GM12892 (cell line): ENCODE results near the gene RBMS3.
"Not testable (repeated sequence)": the region's sequence is repeated elsewhere in the genome, so short reads cannot be mapped to it uniquely, and the experiment has no call there.

ENCODE experiments used
- DNase-seq: peaks from one replicate; pipeline ENCODE4 v3.0.0; 2011; ENCODE audit not compliant: insufficient read length
- FAIRE-seq: peaks from 2 replicates; lab custom pipeline; 2011; peaks lifted over from hg19 to GRCh38; lab: Jason Lieb, UNC
- POLR2A ChIP-seq: IDR thresholded peaks from 2 replicates; pipeline ENCODE4 v1.6.1; 2011; ENCODE audit warnings: low read depth, low read length, control low read depth
- POLR2AphosphoS5 ChIP-seq: IDR thresholded peaks from 2 replicates; pipeline ENCODE4 v1.6.1; 2011; ENCODE audit warnings: low read depth, low read length, control low read depth
- TAF1 ChIP-seq: IDR thresholded peaks from 2 replicates; pipeline ENCODE4 v1.6.1; 2011; ENCODE audit warnings: low read depth, mild to moderate bottlenecking, control low read depth, low read length, borderline replicate concordance

RBMS3 gene

DNA sequence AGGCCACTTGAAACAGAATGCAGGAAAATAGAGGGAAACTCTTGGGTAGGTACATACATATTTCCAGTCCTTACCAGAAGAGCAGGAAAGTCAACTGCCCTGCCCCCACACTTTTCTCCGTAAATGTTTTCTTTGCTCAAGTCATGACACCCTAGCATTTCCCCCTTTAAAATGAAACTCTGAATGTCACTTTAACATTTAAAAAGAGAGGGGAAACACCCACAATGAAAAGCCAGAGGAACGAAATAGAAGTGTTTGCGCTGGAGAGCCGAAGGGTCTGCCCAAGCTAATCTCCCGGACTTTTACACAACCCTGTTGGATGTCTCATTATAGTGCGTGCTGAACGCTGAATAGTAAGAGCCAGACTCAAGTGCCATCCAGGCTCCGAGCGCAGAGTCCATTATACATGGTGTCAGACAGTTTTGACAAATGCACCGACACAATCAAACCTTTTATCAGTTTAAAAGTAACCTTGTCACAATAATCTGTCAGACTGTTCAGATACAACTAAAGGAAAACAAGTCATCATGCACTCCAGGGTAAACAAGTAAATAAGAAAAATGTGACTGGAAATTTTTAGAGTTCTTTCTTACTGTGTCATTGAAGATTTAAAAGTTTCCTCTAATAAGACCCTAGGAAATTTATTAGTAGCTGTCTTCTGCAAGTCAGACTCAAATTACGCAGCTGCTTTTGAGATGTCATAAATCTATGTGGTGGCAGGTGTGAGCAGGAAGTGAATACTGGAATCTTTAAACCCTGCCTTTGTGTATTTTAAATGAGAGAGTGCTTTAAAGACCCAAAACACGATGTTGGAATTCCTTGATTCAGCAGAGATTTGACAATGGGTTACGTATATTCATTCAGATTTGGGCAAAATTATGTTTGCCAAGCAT, 159.8 kb downstream of the RBMS3 start:
- no peak for DNase-seq
- no peak for FAIRE-seq

DNA sequence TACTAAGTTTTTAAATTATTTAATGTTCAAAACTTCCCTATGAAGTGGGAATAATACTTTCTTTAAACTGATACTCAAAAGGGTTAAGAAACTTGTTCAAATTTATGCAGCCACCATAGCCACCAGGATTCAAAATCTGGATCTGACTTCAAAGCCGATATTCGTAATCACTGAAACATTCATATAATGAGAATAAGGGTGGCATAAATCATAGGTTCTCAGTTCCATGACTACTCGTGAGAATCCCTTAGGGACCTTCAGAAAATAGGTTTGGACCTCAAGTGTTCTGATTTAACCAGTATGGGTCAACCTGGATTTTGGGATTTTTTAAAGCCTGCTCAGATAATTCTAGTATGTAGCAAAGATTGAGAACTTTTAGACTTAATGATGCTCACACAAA, 160.6 kb downstream of the RBMS3 start:
- no peak for TF ChIP-seq POLR2A
- no peak for TF ChIP-seq POLR2AphosphoS5
- TF ChIP-seq TAF1: no peak
- FAIRE-seq: no peak
- DNase-seq: no peak

More for the DNA sequence above, 159.8 kb downstream of the RBMS3 start:
- TF ChIP-seq TAF1 (no peak), POLR2AphosphoS5 (no peak), POLR2A (no peak)

DNA sequence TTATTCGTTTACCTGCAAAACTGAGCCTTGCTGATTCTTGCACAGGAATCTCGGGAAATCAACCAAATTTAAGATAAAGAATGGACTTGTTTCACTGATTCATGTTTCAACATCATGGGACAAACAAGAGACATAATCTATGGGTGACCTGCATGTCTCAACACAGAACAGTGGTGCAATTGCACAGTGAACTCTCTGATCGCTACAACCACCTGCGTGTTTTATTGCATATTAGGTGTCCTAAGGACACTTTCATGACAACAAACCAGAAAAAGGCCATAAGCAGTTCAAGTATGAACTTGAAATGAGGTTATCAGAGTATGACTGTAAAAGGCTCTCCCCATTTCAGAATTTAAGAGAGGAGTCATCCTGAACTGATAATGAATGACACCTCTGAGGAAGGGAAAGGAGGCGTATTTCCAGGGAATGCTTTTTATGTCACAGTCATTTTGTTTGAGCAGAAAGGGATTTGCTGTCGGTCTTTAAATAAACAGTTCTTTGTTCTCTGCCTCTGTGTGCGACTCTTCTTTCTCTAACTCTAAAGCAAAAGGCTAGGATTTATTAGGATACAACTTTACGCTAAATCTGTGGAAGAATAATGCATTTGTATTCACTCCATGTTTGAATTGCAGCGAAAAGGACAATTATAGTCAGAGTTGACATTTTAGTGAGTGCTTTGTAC, 167.2 kb downstream of the RBMS3 start:
- FAIRE-seq (no peak), DNase-seq (no peak)
- TF ChIP-seq POLR2AphosphoS5: no peak
- TF ChIP-seq POLR2A: no peak
- TF ChIP-seq TAF1: no peak

DNA sequence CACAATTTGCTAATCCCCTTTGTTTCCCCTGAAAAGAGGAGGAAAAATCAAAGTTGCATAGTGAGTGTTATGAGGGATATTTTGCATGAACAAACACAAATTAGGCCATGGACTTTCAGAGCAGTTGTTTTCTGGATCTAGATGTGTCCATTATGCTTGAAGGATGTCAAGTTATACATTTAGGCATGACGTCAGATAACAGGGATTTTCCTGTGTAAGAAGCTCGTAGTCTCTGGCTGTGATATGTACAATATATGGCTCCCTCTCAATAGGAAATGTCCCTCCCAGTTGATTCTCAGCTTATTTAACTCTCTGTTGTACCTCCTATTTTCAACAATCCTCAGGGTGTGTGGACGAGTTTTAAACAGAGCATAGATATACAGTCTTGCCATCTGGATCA, 171.0 kb downstream of the RBMS3 start:
- TF ChIP-seq POLR2A: no peak
- TF ChIP-seq TAF1: no peak
- no peak for TF ChIP-seq POLR2AphosphoS5
- DNase-seq: no peak
- FAIRE-seq: no peak

DNA sequence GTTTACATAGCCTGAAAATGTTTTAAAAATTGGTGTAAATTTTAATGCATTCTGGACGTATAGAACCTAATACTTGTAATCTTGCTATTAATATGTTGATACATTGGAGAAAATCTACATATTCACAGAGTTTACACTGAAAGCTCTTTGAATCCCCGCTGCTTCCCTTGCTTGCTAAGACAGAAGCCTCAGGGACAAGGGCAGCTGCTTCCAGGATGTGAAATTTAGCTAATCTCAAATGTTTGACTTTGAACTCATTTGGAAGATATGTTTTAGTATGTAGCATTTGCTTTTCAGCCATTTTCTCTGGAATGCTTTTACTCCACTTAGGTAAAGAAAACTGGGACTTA, 172.0 kb downstream of the RBMS3 start:
- DNase-seq (no peak), FAIRE-seq (no peak)
- TF ChIP-seq POLR2AphosphoS5 (no peak), POLR2A (no peak), TAF1 (no peak)

DNA sequence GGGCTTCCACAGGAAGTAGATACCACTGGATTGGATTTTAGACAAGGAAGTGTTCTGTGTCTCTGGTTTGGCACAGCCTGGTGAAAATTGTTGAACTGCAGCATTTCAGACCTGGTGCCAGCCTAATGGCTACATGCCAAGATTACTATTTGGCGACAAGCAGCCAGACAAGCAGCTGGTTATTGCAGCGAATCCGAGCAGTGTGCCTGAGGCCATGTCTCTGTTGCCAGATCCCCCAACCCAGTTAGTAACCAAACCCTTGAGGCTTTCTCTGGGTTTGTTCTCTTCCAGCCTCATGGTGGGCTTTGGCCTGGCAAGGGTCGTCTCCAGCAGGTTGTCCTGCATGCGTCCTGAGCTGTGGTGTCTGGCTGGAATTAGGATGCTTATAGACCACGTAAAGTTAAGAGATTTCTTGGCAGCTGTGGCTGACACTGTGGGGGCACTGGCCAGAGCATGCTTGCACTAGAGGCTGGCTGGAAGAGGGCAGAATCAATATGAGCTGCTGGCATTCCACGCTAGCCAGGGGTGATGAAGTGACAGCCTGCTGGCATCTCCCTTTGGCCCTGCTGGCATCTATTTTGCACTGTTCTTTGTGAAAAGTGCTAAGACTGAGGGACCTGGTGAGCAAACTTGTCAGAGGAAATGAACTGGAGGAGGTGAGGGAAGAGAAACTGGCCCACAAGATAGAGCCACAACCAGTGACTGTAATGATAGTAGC, 172.6 kb downstream of the RBMS3 start:
- TF ChIP-seq POLR2AphosphoS5 (no peak), POLR2A (no peak), TAF1 (no peak)
- FAIRE-seq: no peak
- DNase-seq: no peak

- FAIRE-seq: no peak
- DNase-seq: no peak
- TF ChIP-seq POLR2A: no peak
- no peak for TF ChIP-seq TAF1
- no peak for TF ChIP-seq POLR2AphosphoS5
Observed at GRCh38 chr3:29454161-29454611, 173.3 kb downstream of the RBMS3 start.

GRCh38 chr3:29456901-29457300, 176.0 kb downstream of the RBMS3 start:
- DNase-seq (no peak), FAIRE-seq (peak; percentile 42)
- TF ChIP-seq TAF1 (no peak), POLR2AphosphoS5 (no peak), POLR2A (no peak)

- TF ChIP-seq TAF1: no peak
- TF ChIP-seq POLR2A: no peak
- TF ChIP-seq POLR2AphosphoS5: no peak
- FAIRE-seq (no peak), DNase-seq (no peak)
Observed at GRCh38 chr3:29463304-29463703, 182.4 kb downstream of the RBMS3 start.

DNA sequence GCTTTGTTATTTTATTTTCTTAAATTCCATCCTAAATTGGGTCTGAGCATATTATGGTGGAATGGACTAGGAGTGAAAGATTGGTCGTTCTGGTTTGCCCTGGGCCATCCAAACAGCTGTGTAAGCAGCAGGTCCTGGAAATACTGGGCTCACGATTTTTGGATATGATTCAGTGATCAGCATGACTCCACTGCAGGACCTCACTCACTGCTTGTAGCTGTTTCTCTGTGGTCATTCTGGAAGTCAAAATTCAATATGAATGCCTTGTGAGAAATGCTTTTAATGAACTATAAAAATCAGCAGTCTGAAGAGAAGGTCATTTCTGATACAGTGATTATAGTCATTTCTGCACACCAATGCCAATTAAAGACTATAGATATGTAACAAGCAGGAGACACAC, 185.0 kb downstream of the RBMS3 start:
- no peak for TF ChIP-seq POLR2AphosphoS5
- no peak for TF ChIP-seq POLR2A
- TF ChIP-seq TAF1: no peak
- DNase-seq (no peak), FAIRE-seq (no peak)

GRCh38 chr3:29466442-29466841, 185.6 kb downstream of the RBMS3 start:
- DNase-seq: no peak
- TF ChIP-seq POLR2A (no peak), POLR2AphosphoS5 (no peak), TAF1 (no peak)
- FAIRE-seq: no peak

GRCh38 chr3:29468187-29468586, 187.3 kb downstream of the RBMS3 start:
- TF ChIP-seq POLR2A (no peak), POLR2AphosphoS5 (no peak), TAF1 (no peak)
- FAIRE-seq (no peak), DNase-seq (no peak)

GRCh38 chr3:29473481-29474170, 192.8 kb downstream of the RBMS3 start:
- not testable (repeated sequence) for FAIRE-seq, DNase-seq
